ENCODE measurements around the gene TRIM72.
"Not testable (repeated sequence)": the region's sequence is repeated elsewhere in the genome, so short reads cannot be mapped to it uniquely, and the experiment has no call there.

TRIM72 gene

DNA sequence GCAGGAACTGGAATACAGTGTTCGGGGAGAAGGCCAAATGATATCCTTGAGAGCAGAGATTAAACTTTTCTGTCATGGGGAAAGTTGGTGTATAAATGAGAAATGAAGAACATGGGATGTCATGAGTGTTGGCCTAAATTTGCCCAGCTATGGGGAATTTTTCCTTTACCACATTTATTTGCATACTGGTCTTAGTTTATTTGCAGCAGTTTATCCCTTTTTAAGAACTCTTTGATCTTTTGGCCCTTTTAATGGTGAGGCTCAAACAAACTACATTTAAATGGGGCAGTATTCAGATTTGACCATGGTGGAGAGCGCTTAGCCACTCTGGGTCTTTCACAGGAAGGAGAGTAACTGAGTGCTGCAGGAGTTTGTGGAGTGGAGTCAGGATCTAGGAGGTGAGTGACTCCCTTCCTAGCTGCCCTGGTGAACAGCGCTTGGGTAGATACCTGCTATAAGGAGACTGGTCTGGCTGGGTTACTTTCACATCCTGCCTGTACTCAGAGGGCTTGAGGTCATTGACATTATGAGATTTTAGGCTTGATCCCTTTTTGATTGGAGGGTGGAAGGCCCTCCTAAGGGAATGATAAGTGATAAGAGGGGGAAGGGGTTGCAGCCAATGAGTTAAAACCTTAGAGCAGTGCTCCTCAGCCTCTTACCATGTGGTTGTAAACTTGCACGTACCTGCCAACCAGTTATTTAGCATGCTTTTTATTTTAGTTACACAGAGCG lies 22.1 kb upstream of the TRIM72 start:
- ATAC-seq = no peak

DNA sequence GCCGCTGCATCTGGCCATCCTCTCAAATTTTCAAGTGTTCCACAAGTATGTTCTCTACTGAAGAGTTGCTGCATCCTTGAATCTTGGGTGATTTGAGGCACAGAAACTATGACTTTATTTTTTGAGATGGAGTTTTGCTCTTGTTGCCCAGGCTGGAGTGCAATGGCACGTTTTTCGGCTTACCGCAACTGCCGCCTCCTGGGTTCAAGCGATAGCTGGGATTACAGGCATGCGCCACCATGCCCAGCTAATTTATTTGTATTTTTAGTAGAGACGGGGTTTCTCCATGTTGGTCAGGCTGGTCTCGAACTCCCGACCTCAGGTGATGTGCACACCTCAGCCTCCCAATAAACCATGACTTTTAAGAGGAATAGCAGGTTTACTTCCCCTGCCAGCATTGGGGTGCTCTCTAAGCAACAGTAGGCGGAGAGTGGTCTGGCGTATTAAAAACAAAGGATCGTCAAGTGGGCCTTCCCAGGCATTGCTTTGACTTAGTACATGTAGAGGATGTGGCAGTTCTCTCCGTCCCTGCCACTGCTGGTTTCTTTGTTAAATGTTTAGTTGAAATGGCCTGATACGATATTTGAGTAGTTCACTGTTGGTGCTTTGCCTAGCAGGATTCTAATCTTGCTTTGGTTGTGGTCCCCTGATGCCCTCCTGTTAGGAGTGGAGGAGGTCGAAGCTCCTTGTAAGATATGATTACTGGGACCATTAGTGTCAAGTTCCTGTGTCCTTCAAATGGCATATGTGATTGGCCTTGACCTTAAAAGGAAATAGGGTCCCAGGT lies 20.9 kb upstream of the TRIM72 start:
- no peak for ATAC-seq

DNA sequence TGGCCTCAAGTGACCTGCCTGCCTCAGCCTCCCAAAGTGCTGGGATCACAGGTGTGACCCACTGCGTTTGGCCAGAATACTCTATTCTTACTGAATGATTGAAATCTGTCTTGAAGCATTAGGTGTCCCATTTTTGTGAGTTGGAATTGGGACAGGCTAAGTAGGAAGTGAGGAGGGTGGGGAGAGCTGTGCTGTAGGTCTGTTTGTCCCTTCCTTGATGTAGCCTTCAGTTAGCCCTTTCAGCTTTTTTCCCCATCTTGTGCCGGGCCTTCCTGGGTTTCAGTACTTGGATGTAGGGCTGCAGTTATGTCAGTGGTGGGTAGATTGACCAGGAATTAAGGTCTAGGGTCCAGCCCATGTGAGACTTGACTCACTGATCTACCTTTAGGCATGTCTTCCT lies 20.0 kb upstream of the TRIM72 start:
- ATAC-seq = no peak

DNA sequence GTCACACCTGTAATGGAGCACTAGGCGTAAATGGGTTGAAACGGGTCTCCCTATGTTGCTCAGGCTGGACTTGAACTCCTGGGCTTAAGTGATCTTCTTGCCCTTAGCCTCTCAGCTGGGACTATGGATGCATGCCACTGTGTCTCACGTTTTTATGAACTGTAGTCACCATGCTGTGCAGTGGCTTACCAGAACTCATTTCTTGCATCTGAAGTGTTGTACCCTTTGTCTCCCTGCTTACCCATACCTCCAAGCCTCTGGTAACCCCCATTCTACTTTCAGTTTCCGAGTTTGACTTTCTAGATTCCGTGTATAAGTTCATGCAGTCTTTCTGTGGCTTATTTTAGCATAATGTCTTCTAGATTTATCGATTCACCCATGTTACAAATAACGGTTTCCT lies 19.0 kb upstream of the TRIM72 start:
- ATAC-seq = peak; percentile 51 to 66

DNA sequence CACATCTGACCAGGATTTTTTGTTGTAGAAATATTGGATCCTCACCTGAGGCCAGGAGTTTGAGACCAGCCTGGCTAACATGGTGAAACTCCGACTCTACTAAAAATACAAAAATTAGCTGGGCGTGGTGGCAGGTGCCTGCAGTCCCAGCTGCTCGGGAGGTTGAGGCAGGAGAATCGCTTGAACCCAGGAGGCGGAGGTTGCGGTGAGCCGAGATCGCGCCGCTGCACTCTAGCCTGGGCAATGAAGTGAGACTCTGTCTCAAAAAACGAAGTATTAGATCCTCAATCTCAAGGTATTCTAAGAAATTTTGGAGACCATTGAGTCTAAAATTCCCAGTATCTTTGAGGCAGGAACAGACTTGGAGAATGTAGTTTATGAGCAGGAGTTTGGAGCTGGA lies 18.1 kb upstream of the TRIM72 start:
- not testable (repeated sequence) for ATAC-seq

DNA sequence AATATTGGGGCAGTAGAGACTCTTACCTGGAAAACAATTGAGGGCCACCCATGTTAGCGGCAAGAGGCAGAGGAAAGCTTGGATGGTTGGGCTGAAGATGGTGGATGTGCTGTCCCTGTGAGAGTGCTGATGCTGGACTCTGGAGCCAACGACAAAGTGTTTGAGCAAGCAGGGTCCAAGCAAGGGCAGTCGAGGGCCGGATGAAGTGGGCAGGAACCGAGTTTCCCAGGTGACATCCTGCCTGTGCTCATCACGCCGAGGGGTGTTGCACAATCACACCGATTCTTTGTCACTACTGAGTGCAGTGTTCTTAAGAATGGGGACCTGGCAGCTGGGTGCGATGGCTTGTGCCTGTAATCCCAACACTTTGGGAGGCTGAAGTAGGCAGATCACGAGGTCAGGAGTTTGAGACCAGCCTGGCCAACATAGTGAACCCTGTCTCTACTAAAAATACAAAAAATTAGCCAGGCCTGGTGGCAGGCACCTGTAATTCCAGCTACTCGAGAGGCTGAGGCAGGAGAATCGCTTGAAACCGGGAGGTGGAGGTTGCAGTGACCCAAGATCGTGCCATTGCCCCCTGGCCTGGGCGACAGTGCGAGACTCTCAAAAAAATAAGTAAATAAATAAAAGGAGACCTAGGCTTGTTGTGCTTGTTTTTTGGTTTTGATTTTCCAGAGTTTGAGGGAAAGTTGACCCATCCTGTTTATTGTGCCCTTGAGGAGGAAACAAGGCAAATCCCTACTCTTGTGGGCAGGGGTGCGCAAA lies 17.4 kb upstream of the TRIM72 start:
- ATAC-seq = no peak

DNA sequence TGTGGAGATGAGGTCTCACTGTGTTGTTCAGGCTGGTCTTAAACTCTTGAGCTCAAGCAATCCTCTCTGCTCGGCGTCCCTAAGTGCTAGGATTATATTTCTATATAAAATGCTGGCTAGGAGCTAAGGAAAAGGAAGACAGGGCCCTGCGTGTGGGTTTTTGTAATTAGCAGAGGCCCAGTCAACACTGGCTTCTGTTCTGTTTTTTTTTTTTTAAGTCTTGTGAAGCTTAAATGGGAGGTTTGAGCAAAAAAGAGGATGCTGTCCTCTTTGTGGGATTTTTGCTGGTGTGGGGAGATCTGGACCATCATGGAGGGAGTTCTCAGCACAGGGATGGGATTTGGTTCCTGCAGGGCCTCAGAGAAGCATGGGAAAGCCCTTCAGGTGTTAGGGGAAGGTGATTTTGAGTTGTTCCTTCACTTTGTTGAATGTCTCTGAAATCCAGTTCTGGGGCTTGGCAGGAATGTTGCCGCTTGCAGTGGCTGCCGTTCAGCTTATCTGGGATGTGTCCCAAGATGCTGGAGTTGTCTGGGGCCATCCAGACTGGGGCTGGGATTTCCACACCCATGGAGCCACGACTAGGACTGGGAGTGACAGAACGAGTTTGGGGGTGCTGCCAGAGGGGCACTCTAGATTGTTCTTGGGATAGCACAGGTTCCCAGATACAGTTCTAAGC lies 15.6 kb upstream of the TRIM72 start:
- no peak for ATAC-seq

DNA sequence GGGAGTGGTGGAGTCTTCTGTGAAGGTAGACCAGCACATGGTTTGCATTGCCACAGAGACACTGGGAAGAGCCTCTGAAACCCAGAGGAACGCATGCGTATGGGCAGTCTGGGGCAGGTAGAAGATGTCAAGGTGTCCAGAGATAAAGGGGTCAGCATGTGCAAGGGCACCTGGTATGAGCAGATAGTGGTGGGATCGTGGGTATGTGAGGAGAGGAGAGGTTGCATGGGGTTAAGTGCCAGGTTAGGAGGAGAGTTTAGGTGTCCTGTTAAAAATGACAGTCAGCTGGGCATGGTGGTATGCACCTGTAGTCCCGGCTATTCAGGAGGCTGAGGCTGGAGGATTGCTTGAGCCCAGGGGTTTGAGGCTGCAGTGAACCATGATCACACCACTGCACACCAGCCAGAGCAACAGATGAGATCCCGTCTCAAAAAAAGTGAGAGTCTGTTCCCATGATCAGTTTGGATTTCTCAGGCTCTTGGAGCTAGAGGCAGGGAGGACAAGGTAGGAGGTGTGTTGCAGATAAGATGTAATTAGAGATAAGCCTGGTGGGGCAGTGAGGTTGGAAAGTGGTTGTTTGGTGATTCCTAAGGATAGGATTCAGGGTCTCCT lies 14.4 kb upstream of the TRIM72 start:
- ATAC-seq = no peak

DNA sequence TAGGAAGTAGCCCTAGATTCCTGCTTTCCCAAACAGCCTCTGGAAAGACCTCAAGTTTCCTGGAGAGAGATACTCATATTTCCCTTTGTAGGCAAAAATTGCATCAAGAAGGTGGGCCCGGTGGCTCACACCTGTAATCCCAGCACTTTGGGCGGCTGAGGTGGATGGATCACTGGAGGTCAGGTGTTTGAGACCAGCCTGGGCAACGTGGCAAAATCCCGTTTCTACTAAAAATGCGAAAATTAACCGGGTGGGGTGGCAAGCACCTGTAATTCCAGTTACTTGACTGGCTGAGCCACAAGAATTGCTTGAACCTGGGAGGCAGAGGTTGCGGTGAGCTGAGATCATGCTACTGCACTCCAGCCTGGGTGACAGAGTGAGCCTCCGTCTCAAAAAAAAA lies 13.8 kb upstream of the TRIM72 start:
- not testable (repeated sequence) for ATAC-seq

DNA sequence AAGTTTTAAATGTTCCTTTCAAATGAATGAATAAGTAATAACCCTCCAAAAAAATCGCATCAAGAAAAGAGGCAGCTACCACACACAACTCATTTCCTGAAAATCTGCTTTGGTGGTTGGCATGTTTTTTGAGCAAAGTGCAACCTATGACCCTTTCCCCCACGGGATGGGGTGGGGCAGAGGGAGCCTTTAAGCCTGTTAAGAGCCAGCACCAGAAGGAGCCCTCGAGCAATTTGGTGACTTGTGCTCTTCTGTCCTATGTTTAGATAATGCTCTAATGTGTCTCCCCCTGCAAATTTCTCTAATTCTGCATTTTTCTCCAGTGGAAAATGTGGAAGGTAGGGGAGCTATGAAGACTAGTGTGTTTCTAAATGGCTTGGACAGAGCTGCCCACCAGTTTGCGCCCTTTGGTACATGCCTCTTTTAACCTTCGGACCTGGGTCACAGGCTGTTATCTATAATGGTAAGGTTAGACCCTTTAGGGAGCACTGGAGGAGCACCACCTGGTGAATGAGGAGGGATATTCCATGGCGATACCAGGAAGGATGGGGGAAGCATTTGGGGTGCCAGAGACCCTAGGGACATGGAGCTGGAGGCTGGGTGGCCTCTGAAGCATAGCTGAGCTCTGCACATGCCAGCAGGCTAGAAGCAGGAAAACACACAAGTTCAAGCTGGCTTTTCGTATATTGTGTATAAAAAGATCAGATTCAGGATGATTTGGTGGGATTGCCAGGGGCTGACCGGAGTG lies 12.9 kb upstream of the TRIM72 start:
- peak; percentile 36 to 42 for ATAC-seq

DNA sequence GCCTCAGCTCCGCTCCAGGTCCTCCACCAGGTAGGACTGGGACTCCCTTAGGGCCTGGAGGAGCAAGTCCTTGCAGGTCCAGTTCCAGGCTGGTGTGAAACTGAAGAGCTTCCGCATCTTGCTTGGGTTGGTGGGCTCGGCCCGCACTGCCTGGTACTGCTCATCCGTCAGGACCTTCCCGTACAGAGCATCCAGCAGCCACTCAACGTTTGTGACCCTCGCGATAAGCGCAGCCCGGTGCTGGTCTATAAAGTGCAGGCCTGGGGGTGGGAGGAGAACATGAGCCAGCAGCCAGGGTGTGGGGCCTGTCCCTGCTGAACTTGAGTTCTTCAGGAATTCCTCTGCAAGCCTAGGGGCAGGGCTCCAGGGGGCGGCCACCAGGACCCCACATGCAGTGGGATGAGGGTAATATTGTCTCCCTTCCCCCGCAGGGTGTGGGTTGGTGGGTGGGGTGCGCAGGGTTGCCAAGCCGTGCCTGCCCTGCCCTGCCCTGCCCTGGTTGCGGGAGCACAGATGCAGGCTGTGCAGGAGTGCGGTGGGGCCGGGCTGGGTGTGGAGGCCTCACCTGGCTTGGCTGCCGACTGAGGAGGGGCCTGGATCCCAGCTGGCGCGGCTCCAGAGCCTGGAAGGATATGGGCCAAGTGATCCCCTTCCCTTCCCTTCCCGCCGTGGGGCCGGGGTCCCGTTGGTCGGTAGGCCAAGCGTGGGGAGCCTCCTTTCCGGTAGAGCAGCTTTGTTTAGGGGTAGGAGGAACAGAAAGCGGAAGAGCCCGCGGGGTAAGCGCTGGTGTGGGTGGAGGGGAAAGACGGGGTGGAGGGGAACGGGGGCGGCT lies 12.1 kb upstream of the TRIM72 start:
- ATAC-seq = peak; percentile 49 to 62

DNA sequence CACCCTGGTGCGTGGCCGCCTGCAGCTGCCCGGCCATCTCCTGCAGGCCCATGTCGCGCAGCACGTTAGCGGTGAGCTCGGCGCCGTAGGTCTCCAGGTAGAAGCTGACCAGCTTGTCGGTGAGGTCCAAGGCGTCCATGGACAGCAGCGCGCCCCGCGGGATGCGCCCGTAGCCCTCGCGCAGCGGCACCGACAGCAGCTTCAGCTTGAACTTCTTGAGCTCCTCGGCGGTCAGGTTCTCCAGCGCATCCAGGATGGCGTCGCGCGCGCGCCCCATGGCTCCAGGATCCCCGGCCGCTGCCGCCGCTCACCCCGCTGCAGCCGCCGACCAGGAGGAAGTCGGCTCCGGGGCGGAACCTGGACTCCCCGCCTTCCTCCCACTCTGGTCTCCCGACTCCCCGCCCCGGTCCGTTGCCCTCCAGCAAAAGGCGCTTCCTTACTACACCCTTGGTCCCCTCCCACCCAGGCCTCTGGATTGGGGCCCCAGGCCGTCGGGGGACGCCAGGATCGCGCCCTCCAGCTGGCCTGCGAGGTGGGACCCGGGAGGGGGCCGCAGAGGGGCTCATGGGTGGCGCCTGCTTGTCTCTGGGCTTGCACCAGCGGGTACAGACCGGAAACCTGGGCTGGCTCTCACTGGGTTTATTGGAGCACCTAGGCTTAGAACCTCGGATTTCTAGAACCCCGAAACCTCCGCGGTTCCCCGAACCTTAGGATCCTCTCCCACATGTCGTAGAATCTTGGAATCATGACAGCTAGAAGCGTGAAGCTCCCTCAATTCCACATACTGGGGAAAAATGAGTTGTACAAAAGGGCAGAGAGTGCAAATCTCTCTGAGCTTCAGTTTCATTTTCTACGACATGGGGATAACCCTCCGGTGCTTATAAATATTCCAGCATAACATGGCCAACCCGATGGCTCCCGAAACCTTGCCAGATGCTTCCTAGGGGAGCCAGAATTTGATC lies 11.2 kb upstream of the TRIM72 start, which contains the start of gene PYCARD:
PYCARD (minus strand) TSS at position 347 of the 962 bp plus-strand sequence; CDS start at position 277, 70 bp downstream.
- peak; percentile 18 to 22 for ATAC-seq

DNA sequence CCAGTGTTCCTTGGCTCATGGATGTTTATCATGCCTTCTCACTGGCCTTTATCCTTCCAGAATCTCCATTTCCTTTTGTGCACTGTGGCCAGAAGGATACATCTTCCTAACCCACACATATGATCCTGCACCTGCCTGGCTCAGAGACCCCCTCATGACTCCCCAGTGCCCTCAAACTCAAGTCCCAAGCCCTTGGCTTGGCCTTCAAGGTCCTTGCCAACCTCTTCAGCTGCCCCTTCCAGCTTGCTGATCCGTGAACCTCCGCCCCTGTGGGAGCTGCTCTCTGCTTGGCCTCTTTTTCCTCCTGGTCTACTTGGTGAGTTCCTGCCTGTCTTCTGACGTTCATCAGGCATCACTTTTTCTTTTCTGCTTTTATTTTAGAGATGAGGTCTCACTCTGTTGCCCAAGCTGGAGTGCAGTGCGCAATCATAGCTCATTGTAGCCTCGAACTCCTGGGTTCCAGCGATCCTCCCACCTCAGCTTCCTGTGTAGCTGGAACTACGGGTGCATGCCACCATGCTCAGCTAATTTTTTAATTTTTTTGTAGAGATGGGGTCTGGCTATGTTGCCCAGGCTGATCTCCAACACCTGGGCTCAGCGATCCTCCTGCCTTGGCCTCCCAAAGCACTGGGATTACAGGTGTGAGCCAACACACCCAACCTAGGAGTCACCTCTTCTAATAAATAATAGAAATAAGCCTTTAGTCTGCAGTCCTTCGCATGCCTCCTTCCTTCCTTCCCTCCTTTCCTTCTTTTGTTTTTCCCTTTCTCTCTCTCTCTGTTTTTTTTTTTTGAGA lies 8.8 kb upstream of the TRIM72 start:
- ATAC-seq = no peak

DNA sequence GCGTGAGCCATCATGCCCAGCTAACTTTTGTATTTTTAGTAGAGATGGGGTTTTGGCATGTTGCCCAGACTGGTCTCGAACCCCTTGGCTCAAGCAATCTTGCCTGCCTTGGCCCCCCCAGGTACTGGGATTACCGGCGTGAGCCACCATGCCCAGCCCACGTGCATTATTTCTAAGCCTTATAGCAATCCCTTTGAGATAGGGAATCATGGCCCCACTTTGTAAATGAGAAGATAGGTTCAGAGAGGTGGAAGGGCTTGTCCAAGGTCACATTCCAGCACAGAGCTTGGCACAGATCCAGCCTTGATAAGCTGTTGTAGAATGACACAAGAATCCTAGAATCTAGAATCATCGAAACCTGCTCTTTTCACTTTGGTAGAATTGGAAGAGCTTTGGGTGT lies 7.1 kb upstream of the TRIM72 start:
- no peak for ATAC-seq

DNA sequence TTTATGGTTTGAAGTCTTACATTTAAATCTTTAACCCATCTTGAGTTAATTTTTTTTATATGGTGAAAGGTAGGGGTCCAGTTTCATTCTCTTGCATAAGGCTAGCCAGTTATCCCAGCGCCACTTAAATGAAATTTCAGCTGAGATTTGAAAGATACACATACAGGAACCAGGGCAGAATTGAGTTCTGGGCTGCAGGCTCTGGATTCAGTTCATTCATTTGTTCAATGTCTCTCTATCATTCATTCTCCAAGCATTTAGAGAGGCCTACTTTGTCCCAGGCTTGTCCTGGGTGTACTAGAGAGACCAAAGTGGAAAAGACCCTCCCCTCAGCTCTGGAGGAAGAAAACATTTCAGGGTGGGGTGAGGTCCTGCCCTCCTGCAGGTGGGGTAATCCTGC lies 577 bp upstream of the TRIM72 start:
- ATAC-seq = no peak

DNA sequence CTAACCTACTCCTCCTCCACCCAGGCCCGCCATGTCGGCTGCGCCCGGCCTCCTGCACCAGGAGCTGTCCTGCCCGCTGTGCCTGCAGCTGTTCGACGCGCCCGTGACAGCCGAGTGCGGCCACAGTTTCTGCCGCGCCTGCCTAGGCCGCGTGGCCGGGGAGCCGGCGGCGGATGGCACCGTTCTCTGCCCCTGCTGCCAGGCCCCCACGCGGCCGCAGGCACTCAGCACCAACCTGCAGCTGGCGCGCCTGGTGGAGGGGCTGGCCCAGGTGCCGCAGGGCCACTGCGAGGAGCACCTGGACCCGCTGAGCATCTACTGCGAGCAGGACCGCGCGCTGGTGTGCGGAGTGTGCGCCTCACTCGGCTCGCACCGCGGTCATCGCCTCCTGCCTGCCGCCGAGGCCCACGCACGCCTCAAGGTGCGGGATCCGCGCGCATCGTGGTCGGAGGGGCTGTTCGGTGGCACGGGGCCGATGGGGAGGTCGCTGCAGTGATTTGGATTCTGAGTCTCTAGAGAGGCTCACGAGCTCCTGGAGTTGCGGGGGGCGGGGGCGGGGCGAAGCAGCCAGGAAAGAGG lies 878 bp downstream of the TRIM72 start:
- peak in 1 of 2 donors; percentile 34 for ATAC-seq

DNA sequence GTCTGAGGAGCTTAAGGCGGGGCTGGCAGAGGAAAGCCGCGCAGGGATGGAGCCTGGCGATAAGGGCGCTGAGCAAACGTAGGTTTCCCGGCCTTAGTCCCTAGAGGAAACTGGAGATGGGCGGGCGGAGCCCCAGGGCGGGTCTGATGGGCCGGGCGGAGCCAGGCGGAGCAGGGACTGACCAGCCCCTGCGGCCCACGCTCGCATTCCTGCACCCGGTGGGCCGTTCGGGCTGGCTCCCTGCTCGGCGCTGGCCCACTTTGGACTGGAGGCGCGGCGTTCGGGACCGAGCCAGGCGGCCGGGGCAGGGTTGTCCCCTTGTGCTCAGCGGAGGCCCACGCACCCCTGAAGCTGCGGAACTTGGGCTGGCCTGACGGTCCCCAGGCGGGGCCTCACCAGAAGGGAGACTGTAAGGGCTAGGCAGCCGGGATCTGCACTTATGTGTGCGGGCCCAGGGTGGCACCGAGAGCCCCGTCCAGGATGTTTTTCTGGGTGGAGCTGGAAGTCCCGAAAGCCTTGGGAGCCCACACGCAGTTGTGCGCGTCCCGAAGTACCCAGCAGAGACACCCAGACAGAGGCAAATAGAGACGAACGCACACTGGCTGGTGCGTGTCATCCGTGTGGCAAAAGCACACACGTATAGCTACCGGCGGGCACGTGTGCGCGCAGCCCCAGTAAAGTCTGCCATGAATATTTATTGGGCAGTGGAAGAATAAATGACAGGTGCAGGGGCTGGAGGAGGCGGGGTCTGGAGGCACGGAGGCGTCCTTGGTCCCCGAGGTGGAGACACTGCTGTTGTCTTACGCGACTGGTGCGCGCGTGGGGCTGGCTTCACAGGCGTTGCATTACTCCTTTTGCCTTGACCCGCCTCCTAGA lies 1.6 kb downstream of the TRIM72 start:
- ATAC-seq = peak; percentile 33 to 54

All from activated CD4-positive, CD25-positive, alpha-beta regulatory T cell treated with anti-CD3 and anti-CD28 coated beads, Interleukin-2, amount 50 U/mL, for 24 hours (primary cell).